HG03571 (cell line): ENCODE results near the gene ENTPD8.

Experiments
- ATAC-seq: cut with Tn5 transposase; IDR thresholded peaks from one replicate; pipeline ENCODE4 v1.9.1; 2021; ENCODE audit not compliant: unreplicated experiment

ENTPD8 gene

GRCh38 chr9:137449081-137449844 is 8.1 kb upstream of the ENTPD8 start:
- ATAC-seq: no peak

DNA sequence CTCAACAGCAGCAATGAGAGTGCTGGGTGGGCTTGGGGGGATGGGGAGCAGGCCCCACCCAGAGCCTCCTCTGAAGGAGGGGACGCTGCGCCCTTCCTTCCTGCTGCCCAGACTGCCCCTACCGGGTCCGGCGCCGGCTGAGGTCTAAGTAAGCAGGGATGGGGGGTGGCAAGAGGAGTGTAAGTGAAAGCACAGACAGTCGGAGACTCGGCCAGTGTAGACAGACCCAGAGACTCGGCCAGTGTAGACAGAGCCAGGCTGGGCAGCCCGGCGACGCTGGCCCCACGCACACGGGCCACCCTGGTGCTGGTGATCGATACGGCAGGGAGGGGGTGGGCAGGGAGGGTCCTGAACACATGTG is 7.4 kb upstream of the ENTPD8 start:
- no peak for ATAC-seq

- no peak for ATAC-seq
These were observed 6.8 kb upstream of the ENTPD8 start for GRCh38 chr9:137447722-137448601.

- ATAC-seq: no peak
These were observed 5.8 kb upstream of the ENTPD8 start for GRCh38 chr9:137446851-137447471.

GRCh38 chr9:137445930-137446431 is 4.8 kb upstream of the ENTPD8 start:
- ATAC-seq: no peak

DNA sequence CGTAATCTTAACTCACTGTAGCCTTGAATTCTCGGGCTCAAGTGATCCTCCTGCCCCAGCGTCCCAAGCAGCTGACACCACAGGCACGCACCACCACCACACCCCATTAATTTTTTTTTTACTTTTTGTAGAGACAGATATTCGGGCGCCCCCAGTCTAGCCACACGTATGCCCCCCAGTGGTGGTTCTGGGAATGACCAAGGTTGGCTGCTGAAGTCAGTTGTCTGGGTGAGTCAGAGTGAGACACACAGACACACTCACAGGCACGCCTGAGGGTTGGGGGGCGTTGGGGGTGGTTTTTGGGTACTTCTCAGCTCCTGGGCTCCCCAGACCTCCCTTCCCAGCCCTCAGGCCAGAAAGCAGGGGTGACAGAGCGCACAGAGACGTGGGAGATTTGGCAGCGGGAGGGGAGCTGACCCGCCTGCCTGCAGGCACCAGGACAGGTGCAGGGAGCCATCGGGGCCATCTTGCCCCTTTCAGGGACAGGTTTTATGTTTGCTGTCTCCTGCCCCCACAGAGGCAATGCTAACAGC is 4.2 kb upstream of the ENTPD8 start:
- peak; percentile 54 for ATAC-seq

DNA sequence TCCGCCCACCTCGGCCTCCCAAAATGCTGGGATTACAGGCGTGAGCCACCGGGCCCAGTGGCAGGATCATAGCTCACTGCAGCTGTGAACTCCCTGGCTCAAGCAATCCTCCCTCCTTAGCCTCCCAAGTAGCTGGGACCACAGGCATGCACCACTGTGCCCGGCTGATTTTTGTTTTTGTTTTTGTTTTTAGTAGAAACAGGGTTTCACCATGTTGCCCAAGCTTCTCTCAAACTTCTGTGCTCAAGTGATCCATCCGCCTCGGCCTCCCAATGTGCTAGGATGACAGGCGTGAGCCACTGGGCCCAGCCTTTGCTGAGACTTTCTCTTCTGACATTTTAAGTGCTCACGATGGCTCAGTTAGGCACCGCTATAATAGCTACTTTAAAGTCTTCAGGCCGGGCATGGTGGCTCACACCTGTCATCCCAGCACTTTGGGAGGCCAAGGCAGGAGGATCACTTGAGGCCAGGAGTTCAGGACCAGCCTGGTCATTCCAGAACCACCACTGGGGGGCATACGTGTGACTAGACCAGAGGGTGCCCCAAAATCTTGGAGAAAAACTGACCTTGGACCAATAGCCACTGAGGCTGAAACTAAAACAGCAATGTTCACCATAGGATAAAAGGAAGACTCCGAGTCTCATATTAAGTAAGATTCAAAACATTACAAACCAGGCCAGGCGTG is 3.1 kb upstream of the ENTPD8 start:
- no peak for ATAC-seq

- no peak for ATAC-seq
These were observed 771 bp upstream of the ENTPD8 start for GRCh38 chr9:137441935-137442321.

- ATAC-seq: no peak
These were observed 1.9 kb downstream of the ENTPD8 start for GRCh38 chr9:137439158-137439714.

DNA sequence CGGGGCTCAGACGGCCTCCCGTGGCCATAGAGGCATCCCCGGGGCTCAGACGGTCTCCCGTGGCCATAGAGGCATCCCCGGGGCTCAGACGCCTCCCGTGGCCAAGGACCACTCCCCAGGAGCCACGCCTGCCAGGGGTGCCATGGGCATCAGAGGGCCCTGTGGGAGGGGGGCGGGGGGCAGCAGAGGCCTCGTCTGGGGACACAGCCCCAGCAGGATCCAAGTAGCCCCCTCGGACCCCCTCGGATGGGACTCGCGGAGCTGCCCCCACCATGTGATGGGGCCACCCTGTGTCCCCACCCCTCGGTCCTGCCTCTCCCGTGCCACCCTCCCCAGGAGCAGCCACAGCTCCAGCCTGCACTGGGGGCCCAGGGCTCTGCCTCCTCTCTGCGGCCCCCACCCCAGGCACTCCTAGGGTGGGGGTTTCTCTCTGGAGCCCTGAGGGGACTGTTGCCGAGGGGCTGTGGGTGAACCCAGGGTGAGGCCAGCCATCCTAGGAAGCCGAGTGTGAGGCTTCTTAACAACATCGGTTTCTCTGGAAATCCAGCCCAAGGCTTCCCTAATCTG is 2.5 kb downstream of the ENTPD8 start:
- ATAC-seq: no peak

- no peak for ATAC-seq
These were observed 3.2 kb downstream of the ENTPD8 start for GRCh38 chr9:137437691-137438590.

DNA sequence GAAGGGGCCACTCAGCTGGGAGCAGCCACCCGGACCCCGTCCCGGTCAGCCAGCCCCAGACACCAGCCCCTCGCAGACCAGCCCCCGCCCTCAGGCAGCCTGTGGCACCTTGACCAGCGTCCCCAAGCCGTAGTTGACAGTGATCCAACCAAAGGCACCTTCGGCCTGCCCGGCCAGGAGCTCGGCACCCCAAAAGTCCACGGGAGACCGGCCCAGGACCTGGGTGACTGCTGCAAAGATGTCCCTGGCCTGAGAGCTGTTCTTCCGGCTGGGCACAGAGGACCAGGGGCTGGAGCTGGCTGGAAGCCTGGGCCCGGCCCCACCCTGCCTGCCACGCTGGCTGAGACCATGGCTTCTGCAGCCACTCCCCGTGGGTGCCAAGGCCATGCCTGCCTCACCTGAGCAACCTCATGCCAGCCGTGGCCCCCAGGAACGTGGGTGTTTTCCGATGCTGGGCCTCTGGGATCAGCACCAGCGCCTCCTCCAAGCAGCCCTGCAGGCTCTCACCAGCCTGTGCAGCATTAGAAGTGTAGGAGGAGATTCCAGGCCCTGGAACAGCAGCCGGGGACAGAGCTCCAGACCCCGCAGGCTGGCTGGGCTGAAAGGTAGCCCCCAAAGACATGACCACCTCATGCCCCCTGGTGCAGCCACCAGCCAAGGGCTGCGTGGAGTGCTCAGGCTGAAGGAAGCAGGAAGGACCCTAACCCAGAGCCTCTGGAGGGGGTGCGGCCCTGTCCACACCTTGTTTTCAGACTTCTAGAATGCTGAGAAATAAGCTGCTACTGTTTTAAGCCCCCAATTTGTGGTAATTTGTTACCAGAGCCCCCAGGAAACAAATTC is 4.2 kb downstream of the ENTPD8 start:
- no peak for ATAC-seq

- ATAC-seq: no peak
These were observed 5.0 kb downstream of the ENTPD8 start for GRCh38 chr9:137435980-137436760.

DNA sequence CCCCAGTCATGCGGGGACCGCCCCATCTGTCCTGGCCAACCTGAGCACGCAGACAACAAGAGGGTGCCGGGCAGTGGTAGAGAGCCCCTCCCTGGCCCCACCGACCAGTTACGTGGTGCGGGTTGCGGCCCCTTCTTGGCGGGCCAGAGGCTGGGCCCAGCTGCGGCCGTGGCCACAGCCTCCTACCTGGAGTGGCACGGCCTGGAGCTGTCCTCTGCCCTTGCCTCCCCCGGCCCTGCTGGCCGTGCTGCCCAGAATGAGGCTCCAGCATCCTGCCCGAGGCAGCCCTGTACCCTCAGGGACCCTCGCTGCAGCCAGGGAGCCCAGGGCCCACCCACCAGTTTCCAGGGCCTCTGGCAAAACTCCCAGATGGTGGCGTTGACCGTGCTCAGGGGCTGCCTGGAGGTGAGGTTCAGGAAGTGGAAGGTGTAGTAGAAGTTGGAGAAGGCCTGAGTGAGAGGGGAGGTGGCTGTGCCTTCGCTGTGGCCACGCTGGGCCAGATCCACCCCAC is 5.7 kb downstream of the ENTPD8 start:
- ATAC-seq: no peak

DNA sequence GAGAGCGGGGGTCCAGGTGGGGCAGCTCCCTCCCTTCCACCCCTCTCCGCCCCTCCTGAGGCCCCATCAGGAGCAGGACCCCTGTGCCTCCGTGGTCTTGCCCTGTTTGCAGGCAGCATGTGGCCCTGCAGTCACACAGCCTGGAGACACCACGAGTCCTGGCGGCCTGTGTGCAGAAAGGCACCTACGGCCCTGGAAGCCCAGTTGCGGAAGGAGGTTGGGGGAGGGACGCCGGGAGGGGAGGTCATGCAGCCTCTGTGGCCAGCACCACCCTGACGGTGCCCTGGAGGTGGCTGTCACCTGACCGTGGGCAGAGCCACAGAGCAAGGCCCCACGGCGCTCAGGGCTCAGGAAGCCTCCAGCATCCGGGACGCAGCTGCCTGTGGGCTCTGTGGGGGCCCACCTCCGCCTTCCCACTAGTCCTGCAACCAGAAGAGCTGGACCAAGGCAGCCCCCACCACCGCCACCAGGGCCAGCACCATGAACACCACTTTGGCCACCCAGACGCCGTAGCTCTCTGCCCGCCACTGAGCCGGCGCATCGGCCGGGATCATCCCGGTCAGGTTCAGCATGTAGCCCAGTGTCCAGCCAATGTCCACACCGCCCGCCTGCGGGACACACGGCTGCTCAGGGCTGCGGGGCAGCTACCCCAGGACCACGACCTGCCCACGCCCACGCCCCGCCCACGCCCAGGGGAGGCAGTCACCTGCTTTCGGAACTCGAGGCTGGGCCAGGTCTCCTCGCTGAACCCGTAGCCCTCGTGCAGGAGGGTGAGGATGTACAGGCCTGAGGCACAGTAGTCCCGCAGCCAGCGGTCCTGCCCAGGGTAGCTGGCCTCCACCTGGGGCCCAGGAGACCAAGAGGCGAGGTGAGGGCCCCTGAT is 6.4 kb downstream of the ENTPD8 start:
- ATAC-seq: no peak

GRCh38 chr9:137433916-137434431 is 7.2 kb downstream of the ENTPD8 start:
- ATAC-seq: no peak
